Activated T-cell treated with anti-CD3 and anti-CD28 coated beads for 48 hours (primary cell): Measurements from ENCODE around the gene CCT7.

Experiments used
- DNase-seq: peaks from one replicate; pipeline ENCODE4 v3.0.0-alpha.2; 2020; ENCODE audit warnings: low read depth

Gene CCT7

GRCh38 chr2:73227086-73227485 lies 7.0 kb upstream of the CCT7 start:
- no peak for DNase-seq

GRCh38 chr2:73228631-73229030 lies 5.5 kb upstream of the CCT7 start:
- no peak for DNase-seq

- no peak for DNase-seq
Observed at GRCh38 chr2:73232403-73233153, 1.5 kb upstream of the CCT7 start.

GRCh38 chr2:73233154-73233931 lies 765 bp upstream of the CCT7 start, which contains the start of gene PRADC1:
Gene PRADC1 (minus strand): TSS chr2:73233239. CDS start chr2:73233160, 79 bp downstream.
- peak; percentile 89 for DNase-seq

GRCh38 chr2:73235315-73236028 lies 1.4 kb downstream of the CCT7 start:
- no peak for DNase-seq

GRCh38 chr2:73237168-73237567 lies 3.1 kb downstream of the CCT7 start:
- no peak for DNase-seq

- no peak for DNase-seq
Observed at GRCh38 chr2:73238149-73238548, 4.0 kb downstream of the CCT7 start.

GRCh38 chr2:73238976-73239375 lies 4.9 kb downstream of the CCT7 start:
- DNase-seq, result no peak

- no peak for DNase-seq
Observed at GRCh38 chr2:73239776-73240175, 5.7 kb downstream of the CCT7 start.

GRCh38 chr2:73243884-73244570 lies 9.9 kb downstream of the CCT7 start:
- no peak for DNase-seq

GRCh38 chr2:73244580-73244979 lies 10.5 kb downstream of the CCT7 start:
- DNase-seq, result no peak

GRCh38 chr2:73246850-73247249 lies 12.7 kb downstream of the CCT7 start:
- no peak for DNase-seq

GRCh38 chr2:73249636-73250035 lies 15.5 kb downstream of the CCT7 start:
- DNase-seq, result no peak

GRCh38 chr2:73250872-73251846 lies 17.1 kb downstream of the CCT7 start:
- no peak for DNase-seq

GRCh38 chr2:73252238-73253027 lies 18.3 kb downstream of the CCT7 start:
- no peak for DNase-seq

GRCh38 chr2:73253400-73253799 lies 19.3 kb downstream of the CCT7 start:
- no peak for DNase-seq

GRCh38 chr2:73253901-73254300 lies 19.8 kb downstream of the CCT7 start:
- no peak for DNase-seq

- DNase-seq, result no peak
Observed at GRCh38 chr2:73254343-73255006, 20.4 kb downstream of the CCT7 start.

GRCh38 chr2:73255007-73255644 lies 21.0 kb downstream of the CCT7 start:
- no peak for DNase-seq
